Mammary epithelial cell (primary cell): Measurements from ENCODE around the gene IL4R.

ENCODE experiments used
- CTCF ChIP-seq, 2 donors: IDR thresholded peaks in 1 of 2; conservative IDR thresholded peaks in 1 of 2; 2 replicates each; pipeline ENCODE4 v1.5.1; 2011 to 2012; ENCODE audit warnings: inconsistent platforms in 2 of 2, low read length in 2 of 2, mild to moderate bottlenecking in 2 of 2, control low read depth in 1 of 2, low read depth in 1 of 2; ENCODE audit not compliant: insufficient read depth in 1 of 2; ENCODE audit errors: extremely low read depth in 1 of 2
- EZH2 ChIP-seq: IDR thresholded peaks from 2 replicates; pipeline ENCODE4 v1.6.1; 2012; ENCODE audit warnings: low read length, inconsistent platforms, borderline replicate concordance

GRCh38 chr16:27389272-27389961, 75.6 kb downstream of the IL4R start:
- TF ChIP-seq CTCF (conservative IDR thresholded peaks at IDR 0.05 in 1 of 2, IDR thresholded peaks at IDR 0.05 in 1 of 2; ENCODE audit: extremely low read depth in 1 of 2, insufficient read depth in 1 of 2, low read depth in 1 of 2, low read length in 2 of 2) (no peak), EZH2 (no peak)
